ENCODE measurements around the gene SAMD10.

The SAMD10 gene

GRCh38 chr20:63939061-63939935, 40.1 kb downstream of the SAMD10 start:
- no peak for DNase-seq (ENCODE audit: extremely low read depth, low read depth)
- no peak overlapping the region for H3K4me3 ChIP-seq (replicated peaks; ENCODE audit: low read depth, low read length)
- TF ChIP-seq CTCF (IDR thresholded peaks at IDR 0.05; ENCODE audit: low read depth, low read length, missing control alignments): no peak

GRCh38 chr20:63937596-63937995, 41.8 kb downstream of the SAMD10 start:
- H3K4me3 ChIP-seq (replicated peaks; ENCODE audit: low read depth, low read length): no peak overlapping the region
- no peak for DNase-seq (ENCODE audit: extremely low read depth, low read depth)
- TF ChIP-seq CTCF (IDR thresholded peaks at IDR 0.05; ENCODE audit: low read depth, low read length, missing control alignments): no peak

- DNase-seq (ENCODE audit: extremely low read depth, low read depth): no peak
- H3K4me3 ChIP-seq (replicated peaks; ENCODE audit: low read depth, low read length): no peak overlapping the region
- no peak for TF ChIP-seq CTCF (IDR thresholded peaks at IDR 0.05; ENCODE audit: low read depth, low read length, missing control alignments)
These were observed 44.0 kb downstream of the SAMD10 start for GRCh38 chr20:63935447-63935846.

GRCh38 chr20:63934271-63935068, 45.0 kb downstream of the SAMD10 start:
- TF ChIP-seq CTCF (IDR thresholded peaks at IDR 0.05; ENCODE audit: low read depth, low read length, missing control alignments): peak; percentile 36
- no peak overlapping the region for H3K4me3 ChIP-seq (replicated peaks; ENCODE audit: low read depth, low read length)
- DNase-seq (ENCODE audit: extremely low read depth, low read depth): no peak

GRCh38 chr20:63933646-63934045, 45.8 kb downstream of the SAMD10 start:
- no peak overlapping the region for H3K4me3 ChIP-seq (replicated peaks; ENCODE audit: low read depth, low read length)
- no peak for TF ChIP-seq CTCF (IDR thresholded peaks at IDR 0.05; ENCODE audit: low read depth, low read length, missing control alignments)
- no peak for DNase-seq (ENCODE audit: extremely low read depth, low read depth)

GRCh38 chr20:63932606-63933160, 46.8 kb downstream of the SAMD10 start:
- H3K4me3 ChIP-seq (replicated peaks; ENCODE audit: low read depth, low read length): no peak overlapping the region
- no peak for DNase-seq (ENCODE audit: extremely low read depth, low read depth)
- no peak for TF ChIP-seq CTCF (IDR thresholded peaks at IDR 0.05; ENCODE audit: low read depth, low read length, missing control alignments)

Data from HFF-Myc (cell line).